NCI-H446 (cell line): ENCODE results near the gene RYR1.
A peak's percentile ranks its signal among the peaks of the same experiment; 100 is the strongest.
"Not testable (repeated sequence)": the region's sequence is repeated elsewhere in the genome, so short reads cannot be mapped to it uniquely, and the experiment has no call there.

Experiments
- DNase-seq, 2 experiments: peaks; one replicate each; lab custom pipeline; 2025; lab: John Stamatoyannopoulos, UW

RYR1 gene

DNA sequence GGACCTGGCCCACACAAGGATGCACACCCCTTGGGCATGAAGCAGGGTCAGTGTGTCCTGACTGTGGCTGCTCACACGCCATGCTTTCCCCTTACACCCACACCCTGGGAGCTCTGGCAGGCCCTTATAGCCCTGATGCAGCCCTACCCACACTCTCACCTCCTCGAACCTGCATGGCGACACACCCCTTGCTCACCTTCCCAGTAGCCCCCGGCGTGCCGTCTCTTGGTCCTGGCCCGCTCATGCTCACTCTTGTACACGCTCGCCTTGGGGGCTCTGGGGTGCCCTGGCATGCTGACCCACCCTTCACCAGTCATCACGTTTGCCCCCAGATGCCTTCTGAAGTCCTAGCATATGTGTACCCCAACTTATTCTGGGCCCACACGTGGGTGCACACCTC is 128.2 kb downstream of the RYR1 start:
- DNase-seq: no peak

DNA sequence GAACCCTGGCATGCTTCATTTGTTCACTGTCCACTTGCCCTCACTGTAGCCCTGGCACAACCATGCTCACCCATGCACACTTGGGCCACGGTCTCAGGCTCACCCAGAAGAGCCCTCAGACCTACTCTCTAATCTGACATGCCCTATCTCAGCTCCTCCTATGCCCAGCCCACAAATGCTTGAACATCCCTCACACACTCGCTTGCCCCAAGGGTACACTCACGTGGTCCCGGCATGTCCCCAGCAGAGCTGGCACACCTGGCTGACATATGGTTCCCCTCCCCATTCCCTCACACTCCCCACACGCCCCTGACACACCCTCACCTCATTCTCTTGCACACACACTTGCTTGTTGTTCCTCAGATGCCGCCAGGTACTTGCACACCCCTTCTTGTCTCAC is 128.6 kb downstream of the RYR1 start:
- no peak for DNase-seq

DNA sequence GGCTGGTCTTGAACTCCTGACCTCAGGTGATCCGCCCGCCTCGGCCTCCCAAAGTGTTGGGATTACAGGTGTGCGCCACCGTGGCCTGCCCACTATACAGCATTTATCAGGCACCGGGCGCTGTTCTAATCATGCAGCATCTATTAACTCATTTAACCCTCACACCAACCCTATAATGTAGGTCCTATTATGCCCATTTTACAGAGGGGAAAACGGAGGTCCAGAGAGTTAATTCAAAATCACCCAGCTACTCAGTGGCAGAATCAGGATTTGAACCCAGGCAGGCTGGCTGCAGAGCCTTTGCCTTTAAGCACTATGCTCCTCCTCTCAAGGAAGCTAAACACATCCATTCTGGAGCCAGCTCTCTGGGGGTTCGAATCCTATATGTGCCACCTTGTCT is 130.0 kb downstream of the RYR1 start:
- no peak for DNase-seq

DNA sequence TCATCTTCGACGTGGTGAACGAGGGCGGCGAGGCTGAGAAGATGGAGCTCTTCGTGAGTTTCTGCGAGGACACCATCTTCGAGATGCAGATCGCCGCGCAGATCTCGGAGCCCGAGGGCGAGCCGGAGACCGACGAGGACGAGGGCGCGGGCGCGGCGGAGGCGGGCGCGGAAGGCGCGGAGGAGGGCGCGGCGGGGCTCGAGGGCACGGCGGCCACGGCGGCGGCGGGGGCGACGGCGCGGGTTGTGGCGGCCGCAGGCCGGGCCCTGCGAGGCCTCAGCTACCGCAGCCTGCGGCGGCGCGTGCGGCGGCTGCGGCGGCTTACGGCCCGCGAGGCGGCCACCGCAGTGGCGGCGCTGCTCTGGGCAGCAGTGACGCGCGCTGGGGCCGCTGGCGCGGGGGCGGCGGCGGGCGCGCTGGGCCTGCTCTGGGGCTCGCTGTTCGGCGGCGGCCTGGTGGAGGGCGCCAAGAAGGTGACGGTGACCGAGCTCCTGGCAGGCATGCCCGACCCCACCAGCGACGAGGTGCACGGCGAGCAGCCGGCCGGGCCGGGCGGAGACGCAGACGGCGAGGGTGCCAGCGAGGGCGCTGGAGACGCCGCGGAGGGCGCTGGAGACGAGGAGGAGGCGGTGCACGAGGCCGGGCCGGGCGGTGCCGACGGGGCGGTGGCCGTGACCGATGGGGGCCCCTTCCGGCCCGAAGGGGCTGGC is 131.6 kb downstream of the RYR1 start:
- DNase-seq: no peak

DNA sequence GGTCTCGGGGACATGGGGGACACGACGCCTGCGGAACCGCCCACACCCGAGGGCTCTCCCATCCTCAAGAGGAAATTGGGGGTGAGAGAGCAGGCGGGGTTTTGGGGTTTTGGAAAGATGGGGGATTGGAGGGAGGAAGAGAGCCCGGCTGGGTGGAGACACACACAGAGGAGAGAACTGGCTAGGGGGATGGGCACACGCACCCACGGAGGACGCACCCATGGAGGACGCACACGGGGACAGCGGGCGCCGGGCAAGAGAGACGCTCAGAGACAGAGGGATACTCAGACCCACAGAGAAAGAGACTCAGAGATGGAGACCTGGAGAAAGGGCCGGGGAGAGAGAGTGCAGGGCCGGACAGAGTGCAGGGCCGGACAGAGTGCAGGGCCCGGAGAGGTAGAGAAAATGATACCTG is 132.2 kb downstream of the RYR1 start:
- DNase-seq: no peak

DNA sequence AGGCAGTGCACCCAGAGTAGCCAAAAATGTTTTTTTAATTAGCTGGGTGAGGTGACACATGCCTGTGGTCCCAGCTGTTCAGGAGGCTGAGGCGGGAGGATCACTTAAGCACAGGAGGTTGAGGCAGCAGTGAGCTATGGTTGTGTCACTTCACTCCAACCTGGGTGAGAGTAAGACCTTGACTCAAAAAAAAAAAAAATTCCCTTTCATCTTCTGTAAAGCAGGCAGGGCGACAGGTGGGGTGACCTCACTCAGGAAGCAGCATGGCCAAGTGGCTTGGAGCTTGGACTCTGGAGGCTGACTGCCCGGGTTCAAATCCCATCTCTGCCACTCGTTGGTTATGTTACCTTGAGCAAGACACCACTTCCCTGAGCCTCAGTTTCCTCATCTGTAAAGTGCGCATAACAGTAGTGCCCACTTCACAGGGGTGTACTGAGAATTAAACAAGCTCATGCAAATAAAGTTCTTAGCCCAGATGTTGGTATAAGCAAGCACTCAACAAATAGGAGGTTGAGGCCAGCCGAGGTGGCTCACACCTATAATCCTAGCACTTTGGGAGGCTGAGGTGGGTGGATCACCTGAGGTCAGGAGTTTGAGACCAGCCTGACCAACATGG is 136.0 kb downstream of the RYR1 start:
- DNase-seq: no peak

DNA sequence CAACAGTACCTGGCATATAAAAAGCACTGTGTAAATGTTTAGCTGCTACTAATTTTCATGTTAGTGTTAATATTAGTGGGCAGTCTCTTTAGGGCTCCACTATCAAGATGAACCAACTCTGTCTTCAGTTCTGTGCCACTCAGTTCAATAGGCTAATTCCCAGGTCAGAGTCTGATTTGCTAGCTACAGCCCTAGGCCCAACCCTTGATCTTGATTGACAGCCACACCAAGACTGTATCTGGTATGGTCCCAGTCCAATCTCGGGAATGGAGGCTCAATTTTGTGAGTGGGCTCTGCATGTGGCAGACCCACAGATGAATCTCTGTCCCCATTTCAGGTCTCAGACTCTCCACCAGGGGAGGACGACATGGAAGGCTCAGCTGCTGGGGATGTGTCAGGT is 138.2 kb downstream of the RYR1 start:
- no peak for DNase-seq

DNA sequence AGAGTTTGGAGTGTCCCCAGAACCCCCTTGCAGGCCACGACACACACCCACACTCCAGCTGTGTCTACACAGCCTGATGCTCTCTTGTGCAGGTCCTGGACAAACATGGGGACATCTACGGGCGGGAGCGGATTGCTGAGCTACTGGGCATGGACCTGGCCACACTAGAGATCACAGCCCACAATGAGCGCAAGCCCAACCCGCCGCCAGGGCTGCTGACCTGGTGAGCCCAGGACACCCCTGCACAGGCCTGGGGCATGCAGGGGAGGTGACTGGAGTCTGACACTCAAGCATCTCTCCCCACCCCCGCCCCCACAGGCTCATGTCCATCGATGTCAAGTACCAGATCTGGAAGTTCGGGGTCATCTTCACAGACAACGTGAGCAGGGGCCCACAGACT is 144.3 kb downstream of the RYR1 start:
- DNase-seq: no peak

DNA sequence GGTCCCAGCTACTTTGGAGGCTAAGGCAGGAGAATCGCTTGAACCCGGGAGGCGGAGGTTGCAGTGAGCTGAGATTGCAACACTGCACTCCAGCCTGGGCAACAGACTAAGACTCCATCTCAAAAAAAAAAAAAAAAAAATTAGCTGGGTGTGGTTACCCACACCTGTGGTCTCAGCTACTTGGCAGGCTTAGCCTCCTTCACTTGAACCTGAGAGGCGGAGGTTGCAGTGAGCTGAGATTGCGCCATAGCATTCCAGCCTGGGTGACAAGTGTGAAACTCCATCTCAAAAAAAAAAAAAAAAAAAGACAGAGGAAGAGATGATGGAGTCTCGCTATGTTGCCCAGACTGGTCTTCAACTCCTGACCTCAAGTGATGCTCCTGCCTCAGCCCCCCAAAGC is 145.8 kb downstream of the RYR1 start:
- DNase-seq: not testable (repeated sequence)

DNA sequence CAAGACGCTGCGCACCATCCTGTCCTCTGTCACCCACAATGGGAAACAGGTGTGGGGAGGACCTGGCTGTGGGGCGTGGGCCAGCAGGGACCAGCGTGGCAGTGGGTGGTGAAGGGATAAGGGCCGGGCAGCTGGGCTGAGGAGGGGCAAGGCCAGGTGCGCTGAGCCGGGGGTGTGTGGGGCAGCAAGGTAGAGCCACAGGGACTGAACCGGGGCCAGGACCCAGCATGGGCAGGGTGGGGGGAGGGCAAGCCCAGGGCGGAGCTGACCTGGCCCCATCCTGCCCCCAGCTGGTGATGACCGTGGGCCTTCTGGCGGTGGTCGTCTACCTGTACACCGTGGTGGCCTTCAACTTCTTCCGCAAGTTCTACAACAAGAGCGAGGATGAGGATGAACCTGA is 146.6 kb downstream of the RYR1 start:
- no peak for DNase-seq

DNA sequence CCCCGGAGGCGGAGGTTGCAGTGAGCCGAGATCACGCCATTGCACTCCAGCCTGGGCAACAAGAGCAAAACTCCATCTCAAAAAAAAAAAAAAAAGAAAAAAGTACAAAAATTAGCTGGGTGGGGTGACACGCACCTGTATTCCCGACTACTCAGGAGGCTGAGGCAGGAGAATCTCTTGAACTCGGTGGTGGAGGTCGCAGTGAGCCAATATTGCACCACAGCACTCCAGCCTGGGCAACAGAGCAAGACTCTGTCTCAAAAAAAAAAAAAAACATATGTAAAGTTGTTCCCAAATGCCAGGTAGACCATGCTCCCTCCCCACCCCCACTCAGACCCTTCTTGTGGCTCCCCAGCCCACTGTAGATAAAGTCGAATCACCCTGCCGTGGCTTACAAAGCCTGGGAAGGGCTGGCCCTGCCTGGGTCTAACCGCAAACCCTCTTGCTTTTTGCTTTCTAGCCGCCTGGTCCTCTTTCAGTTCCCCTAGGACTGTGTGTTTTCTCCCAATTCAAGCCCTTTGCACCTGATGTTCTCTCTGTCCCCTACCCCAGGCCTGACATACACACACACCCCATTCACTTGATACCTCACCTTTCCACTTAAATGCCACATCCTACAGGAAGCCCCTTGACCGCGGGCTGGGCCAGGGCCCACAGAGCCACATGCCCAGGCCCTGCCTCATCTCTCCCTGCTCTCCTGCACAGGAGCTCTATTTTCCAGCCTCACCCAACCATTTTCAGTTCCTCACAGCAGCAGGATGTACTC is 149.9 kb downstream of the RYR1 start:
- DNase-seq: no peak

DNA sequence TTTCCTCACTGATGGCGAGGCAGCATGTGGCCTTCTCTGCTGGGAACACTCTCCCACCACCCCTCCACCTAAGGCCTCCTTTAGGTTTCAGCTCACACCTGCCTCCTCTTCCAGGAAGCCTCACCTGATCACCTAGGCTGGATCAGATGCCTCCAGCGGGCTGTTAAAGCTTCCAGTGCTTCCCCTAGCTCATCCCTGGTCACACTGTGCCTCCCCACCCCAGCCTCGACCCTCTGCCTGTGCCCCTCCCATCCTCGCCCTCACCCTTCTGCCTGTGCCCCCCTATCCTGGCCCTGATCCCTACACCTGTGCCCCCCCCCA is 150.5 kb downstream of the RYR1 start:
- DNase-seq: no peak

DNA sequence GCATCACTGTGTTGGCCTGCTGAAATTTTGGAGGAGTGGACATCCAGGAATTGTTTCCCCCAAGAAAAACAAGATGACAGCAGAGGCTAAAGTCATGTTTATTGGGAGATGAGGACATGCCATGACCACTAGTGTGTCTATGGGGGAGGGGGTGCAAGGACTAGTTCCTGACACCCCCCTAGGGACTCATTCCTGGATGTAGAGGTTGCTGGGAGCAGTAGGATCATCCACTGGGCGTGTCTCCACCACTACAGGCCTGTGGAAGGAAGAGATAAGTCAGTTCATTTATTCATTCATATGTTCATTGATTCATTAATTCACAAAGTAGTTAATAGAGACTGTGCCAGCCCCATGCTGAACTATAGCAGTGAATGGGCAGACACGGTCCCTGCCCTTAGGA is 154.1 kb downstream of the RYR1 start:
- no peak for DNase-seq

DNA sequence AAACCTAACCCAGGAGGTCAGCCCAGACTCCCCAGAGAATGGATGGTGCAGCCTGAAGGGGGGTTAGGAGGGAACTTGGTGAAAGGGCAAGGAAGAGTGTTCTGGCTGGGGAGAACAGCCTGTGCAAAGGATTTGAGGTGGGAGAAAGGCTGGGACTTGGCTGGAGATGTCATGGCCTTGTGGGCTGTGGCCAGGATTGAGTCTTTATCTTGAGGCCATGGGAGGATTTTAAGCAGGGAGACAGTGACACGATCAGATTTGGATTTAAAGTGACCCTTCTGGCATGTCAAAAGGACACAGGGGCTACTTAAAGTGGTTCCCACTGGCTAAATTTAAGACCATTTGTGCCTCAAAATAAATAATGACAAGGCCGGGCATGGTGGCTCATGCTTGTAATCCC is 154.6 kb downstream of the RYR1 start:
- no peak for DNase-seq

DNA sequence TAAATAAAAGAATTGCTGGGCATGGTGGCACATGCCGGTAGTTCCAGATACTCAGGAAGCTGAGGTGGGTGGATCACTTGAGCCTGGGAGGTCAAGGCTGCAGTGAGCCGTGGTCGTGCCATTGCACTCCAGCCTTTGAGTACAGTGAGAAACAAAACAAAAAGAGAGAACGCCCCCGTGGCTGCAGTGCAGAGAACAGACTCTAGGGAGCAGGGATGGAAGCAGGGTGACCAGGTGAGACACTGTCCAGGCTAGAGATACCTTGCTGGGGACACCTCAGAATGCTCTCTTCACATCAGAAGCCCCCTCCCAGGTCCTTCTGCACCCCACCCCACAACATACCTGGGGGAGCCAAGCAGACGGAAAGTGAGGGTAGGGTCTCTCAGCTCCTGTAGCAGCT is 159.4 kb downstream of the RYR1 start:
- DNase-seq: no peak

DNA sequence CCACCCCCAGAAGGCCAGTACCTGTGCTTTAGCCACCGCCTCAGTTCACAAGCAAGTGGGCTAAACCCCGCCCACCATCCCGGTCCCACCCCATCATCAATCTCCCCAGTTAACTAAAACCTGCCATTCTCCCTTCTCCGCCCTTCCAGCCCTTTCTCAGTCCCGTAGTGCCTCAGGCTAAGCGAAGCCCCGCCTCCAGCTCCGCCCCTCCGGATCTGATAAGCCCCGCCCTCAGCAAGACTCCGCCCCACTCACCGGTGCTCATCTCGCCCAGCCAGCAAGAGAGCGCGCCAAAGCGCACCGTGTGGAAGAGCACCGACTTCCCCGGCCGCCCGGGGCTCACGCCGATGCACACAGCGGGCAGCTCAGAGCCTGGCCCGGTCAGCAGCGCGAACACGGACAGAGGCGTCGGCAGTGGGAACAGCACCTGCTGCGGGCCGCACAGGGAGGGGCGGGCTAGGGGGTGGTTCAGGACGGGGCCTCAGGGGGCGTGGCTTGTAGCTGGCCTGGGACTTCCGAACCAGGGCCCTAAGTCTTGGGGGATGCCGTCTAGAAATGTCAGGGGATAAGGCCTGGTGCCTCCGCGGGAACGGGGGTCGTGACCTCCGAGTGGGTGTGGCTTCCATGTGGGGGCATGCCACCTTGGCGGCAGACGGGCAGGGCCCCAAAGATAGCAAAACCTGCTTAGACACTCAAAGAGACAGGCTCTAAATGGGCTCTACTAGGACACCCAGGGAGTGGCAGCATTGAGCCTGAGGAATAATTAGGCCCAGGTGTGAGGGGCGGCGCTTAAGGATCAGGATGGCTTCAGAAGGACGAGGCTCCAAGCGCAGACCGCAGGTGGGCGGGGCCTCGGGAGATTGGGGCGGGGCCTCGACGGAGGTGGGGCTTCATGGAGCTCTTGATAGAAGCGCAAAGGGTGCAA is 162.8 kb downstream of the RYR1 start:
- DNase-seq: peak in 1 of 2 experiments; percentile 16

DNA sequence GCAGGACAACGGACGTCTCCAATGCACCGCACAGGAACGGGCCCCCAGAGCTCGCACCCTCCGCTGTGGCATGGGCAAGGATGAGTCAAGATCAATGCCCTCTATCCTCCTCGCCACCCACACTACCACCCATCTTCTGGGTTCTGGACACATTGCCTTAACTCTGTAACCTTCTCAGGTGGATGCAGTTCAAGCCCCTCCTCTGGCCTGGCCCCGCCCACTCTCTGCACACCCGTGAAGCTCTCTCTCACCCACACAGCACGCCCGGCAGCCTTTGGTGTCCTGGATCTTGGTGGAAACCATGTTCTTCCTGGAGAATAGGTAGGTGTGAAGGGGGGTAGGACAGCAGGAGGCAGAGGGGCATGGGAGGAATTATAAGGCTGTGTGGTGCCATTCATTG is 163.6 kb downstream of the RYR1 start:
- no peak for DNase-seq

DNA sequence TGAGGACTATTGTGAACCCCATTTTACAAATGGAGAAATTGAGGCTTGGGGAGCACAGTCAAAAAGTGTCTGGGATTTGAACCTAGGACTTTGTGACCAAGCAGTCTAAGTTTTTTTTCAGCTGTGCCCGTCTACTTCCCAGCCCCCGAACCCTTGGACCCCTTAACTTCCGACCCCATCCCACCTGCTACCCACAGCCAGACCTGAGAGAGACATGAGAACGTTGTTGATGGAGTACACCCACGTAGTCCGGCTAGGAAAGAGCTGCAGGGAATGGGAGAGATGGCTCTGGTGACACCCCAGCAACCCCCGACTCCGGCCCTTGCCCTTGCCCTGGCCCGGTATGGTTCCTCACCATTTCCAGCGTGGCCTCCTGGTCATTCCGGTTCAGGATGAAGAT is 166.2 kb downstream of the RYR1 start:
- no peak for DNase-seq

DNA sequence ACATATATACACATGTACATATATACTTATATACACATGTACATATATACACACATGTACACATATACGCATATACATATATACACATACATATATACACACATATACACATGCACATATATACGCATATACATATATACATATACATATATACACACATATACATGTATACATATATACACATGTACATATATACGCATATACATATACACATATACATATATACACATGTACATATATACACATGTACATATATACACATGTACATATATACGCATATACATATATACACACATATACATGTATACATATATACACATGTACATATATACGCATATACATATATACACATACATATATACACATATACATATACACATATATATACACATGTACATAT is 169.4 kb downstream of the RYR1 start:
- DNase-seq: not testable (repeated sequence)

DNA sequence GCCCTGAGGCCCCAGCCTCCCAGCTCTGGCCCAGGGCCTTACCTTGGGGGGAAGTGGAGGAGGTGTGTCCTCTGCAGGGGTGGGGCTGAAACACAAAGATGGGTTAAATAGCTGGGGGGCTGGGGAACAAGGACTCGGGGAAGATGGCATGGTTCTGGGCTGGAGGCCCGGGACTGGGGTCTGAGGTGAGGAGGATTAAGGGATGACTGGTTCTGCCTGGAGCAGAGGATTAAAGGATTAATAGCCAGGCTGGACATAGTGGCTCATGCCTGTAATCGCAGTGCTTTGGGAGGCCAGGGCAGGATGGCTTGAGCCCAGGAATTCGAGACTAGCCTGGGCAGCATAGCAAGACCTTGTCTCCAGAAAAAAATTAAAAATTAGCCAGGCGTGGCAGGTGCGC is 172.6 kb downstream of the RYR1 start:
- DNase-seq: no peak

DNA sequence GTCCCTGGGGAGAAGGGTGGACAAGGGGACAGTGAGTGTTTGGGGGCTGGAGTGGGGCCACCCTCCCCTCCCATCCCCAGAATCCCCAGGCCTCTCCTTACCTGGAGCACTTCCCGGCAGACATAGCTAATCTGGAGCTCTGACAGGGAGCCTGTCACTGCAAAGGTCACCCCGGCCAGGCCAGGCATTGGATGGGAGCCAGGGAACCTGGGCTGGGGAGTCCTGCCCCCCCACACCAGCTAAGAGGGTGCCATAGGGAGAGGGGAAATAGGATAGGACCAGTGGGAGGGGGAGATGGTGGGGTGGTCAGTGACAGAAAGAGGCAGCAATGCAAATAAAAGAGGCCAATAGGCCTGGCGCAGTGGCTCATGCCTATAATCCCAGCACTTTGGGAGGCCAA is 180.8 kb downstream of the RYR1 start:
- no peak for DNase-seq

DNA sequence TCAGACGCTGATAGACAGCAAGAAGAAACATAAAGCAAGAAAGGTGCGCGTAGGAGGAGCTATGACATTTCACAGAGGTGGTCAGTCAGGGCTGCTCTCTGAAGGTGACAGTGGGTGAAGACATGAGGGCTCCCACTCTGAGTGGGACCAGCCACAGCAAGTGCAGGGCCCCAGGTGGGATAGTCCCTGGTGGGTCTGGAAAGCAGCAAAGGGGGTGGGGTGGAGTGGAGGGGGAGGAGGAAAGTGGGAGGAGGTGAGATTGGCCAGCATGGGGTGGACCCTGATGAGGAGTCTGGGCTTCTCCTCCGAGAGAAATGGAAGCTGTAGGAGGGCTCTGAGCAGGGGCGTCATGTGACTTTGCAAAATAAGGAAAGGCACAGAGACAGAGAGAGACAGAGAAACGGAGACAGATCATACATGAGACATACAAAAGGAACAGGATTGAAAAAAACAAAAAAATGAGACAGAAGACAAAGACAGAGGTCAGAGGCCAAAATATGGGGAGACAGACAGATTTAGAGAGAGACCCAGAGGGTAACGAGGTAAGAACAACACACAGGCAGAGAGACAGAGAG is 181.6 kb downstream of the RYR1 start:
- no peak for DNase-seq
